HepG2 (cell line): ENCODE data around the gene CLMP. TPM values are rescaled to one million over a fixed set of nuclear protein-coding genes. Genes with fewer than 3 reads are reported as not detected.
A peak's percentile ranks its signal among the peaks of the same experiment; 100 is the strongest.

ENCODE experiments used
- AKAP8 ChIP-seq: sonication (generic); formaldehyde crosslinking; IDR thresholded peaks from 2 replicates; pipeline ENCODE4 v1.5.1; 2020; ENCODE audit warnings: mild to moderate bottlenecking, missing genetic modification reagents
- AKNA ChIP-seq: sonication (generic); formaldehyde crosslinking; IDR thresholded peaks from 2 replicates; pipeline ENCODE4 v1.4.0; 2020; ENCODE audit warnings: missing genetic modification reagents, borderline replicate concordance
- BRCA1 ChIP-seq: sonication (generic); formaldehyde crosslinking; IDR thresholded peaks from 2 replicates; pipeline ENCODE4 v1.4.0; 2020; ENCODE audit warnings: missing genetic modification reagents
- EEA1 ChIP-seq: sonication (generic); formaldehyde crosslinking; IDR thresholded peaks from 2 replicates; pipeline ENCODE4 v1.5.1; 2020; ENCODE audit warnings: mild to moderate bottlenecking, missing genetic modification reagents, borderline replicate concordance
- ELK4 ChIP-seq: sonication (generic); formaldehyde crosslinking; IDR thresholded peaks from 2 replicates; pipeline ENCODE4 v1.9.0; 2021; ENCODE audit warnings: missing genetic modification reagents, borderline replicate concordance
- HNRNPK ChIP-seq: fragments of 200-400 bp; formaldehyde crosslinking; IDR thresholded peaks from 2 replicates; pipeline ENCODE4 v1.6.1; 2018; ENCODE audit warnings: low read length, low read depth, moderate library complexity, mild to moderate bottlenecking; ENCODE audit not compliant: poor library complexity, severe bottlenecking
- IKZF5 ChIP-seq: IDR thresholded peaks from 2 replicates; pipeline ENCODE4 v1.6.1; 2018; ENCODE audit warnings: missing genetic modification reagents, mild to moderate bottlenecking, missing compliant biosample characterization
- MATR3 ChIP-seq: sonication (generic); formaldehyde crosslinking; IDR thresholded peaks from 2 replicates; pipeline ENCODE4 v1.4.0; 2020; ENCODE audit warnings: missing genetic modification reagents
- PAWR ChIP-seq: sonication (generic); formaldehyde crosslinking; IDR thresholded peaks from 2 replicates; pipeline ENCODE4 v1.4.0; 2020; ENCODE audit warnings: missing genetic modification reagents, mild to moderate bottlenecking, borderline replicate concordance
- POLR2AphosphoS5 ChIP-seq: IDR thresholded peaks from 2 replicates; pipeline ENCODE4 v1.6.1; 2012; ENCODE audit warnings: low read depth, low read length
- SIN3A ChIP-seq: IDR thresholded peaks from 2 replicates; pipeline ENCODE4 v1.6.1; 2011; ENCODE audit warnings: low read depth, mild to moderate bottlenecking, control low read depth, low read length, borderline replicate concordance
- YEATS2 ChIP-seq: sonication (generic); formaldehyde crosslinking; IDR thresholded peaks from 2 replicates; pipeline ENCODE4 v1.4.0; 2020; ENCODE audit warnings: missing genetic modification reagents, borderline replicate concordance
- ZFP90 ChIP-seq: sonication (generic); formaldehyde crosslinking; IDR thresholded peaks from 2 replicates; pipeline ENCODE4 v1.8.0; 2022; ENCODE audit warnings: missing genetic modification reagents, mild to moderate bottlenecking, inconsistent platforms, borderline replicate concordance
- ZMYM4 ChIP-seq: sonication (generic); formaldehyde crosslinking; IDR thresholded peaks from 2 replicates; pipeline ENCODE4 v1.8.1; 2023; ENCODE audit warnings: mild to moderate bottlenecking, missing genetic modification reagents
- ZNF253 ChIP-seq: sonication (generic); formaldehyde crosslinking; IDR thresholded peaks from 2 replicates; pipeline ENCODE4 v1.8.0; 2022; ENCODE audit warnings: mild to moderate bottlenecking, missing genetic modification reagents, borderline replicate concordance
- ZNF44 ChIP-seq: sonication (generic); formaldehyde crosslinking; IDR thresholded peaks from 2 replicates; pipeline ENCODE4 v1.5.1; 2020; ENCODE audit warnings: mild to moderate bottlenecking, missing genetic modification reagents
- ZNF446 ChIP-seq: sonication (generic); formaldehyde crosslinking; IDR thresholded peaks from 2 replicates; pipeline ENCODE4 v1.5.0; 2020; ENCODE audit warnings: mild to moderate bottlenecking, missing genetic modification reagents
- ZNF496 ChIP-seq: sonication (generic); formaldehyde crosslinking; IDR thresholded peaks from 2 replicates; pipeline ENCODE4 v1.8.1; 2023; ENCODE audit warnings: mild to moderate bottlenecking, moderate library complexity, missing genetic modification reagents; ENCODE audit not compliant: insufficient replicate concordance
- ZNF558 ChIP-seq: sonication (generic); formaldehyde crosslinking; IDR thresholded peaks from 2 replicates; pipeline ENCODE4 v1.9.0; 2022; ENCODE audit warnings: mild to moderate bottlenecking, missing genetic modification reagents, borderline replicate concordance
- ZNF749 ChIP-seq: sonication (generic); formaldehyde crosslinking; IDR thresholded peaks from 2 replicates; pipeline ENCODE4 v1.8.0; 2022; ENCODE audit warnings: mild to moderate bottlenecking, missing genetic modification reagents, moderate library complexity, borderline replicate concordance
- ZNF768 ChIP-seq: sonication (generic); formaldehyde crosslinking; IDR thresholded peaks from 2 replicates; pipeline ENCODE4 v1.4.0; 2020; ENCODE audit warnings: missing genetic modification reagents
- polyA plus RNA-seq, 8 experiments: library from polyadenylated mRNA; depleted of rRNA in 3 of 8; stranded (reverse) in 7 of 8; unstranded in 1 of 8; fragments of >200 nt; fragmentation: Illumina TruSeq in 4 of 8; extraction: Trizol in 4 of 8; gene quantifications; 2 replicates each; pipeline versions ENCODE4 v1.2.1 to v1.2.3, GENCODE V29; 2011 to 2016; ENCODE audit warnings: low read depth in 4 of 8, missing spikeins in 1 of 8, mixed read lengths in 1 of 8; ENCODE audit not compliant: insufficient read depth in 1 of 8
- total RNA-seq, 5 experiments: library from RNA; depleted of rRNA; stranded (reverse); fragments of >200 nt; fragmentation: Illumina TruSeq; extraction: Trizol; gene quantifications; 2 replicates each; pipeline ENCODE4 v1.2.3, GENCODE V29; 2016; ENCODE audit warnings: low read depth in 1 of 5

Gene CLMP
- total and polyA plus RNA-seq, 2 of the 13 experiments (the other 11 are each of a cell fraction or from before 2014, with no cell fraction given), result not detected

GRCh38 chr11:123061403-123062157, 133.5 kb downstream of the CLMP start, which contains the start of gene HSPA8 (continued):
- TF ChIP-seq ZNF558, result peak; percentile 55; the same call in 1 of the 2 replicates
- TF ChIP-seq PAWR, result no peak
- peak; percentile 27; the same call in 1 of the 2 replicates for TF ChIP-seq ZNF446 (CRISPR knock-in tag)
- no peak for TF ChIP-seq IKZF5 (CRISPR knock-in tag)
- TF ChIP-seq YEATS2 (CRISPR knock-in tag), result peak; percentile 83
- peak; percentile 64; the same call in 1 of the 2 replicates for TF ChIP-seq SIN3A
- no peak for TF ChIP-seq HNRNPK
- no peak for TF ChIP-seq EEA1
- TF ChIP-seq ZFP90 (CRISPR knock-in tag), result peak; percentile 76; the same call in 1 of the 2 replicates
- TF ChIP-seq ZMYM4, result no peak
- peak; percentile 58; the same call in 1 of the 2 replicates for TF ChIP-seq BRCA1 (CRISPR knock-in tag)
- TF ChIP-seq ZNF44 (CRISPR knock-in tag), result no peak
- TF ChIP-seq ZNF768, result 0 out of 2 replicates have a peak, but pooled peaks have one; percentile 13
- TF ChIP-seq AKAP8 (CRISPR knock-in tag), result peak; percentile 22; the same call in 1 of the 2 replicates
- no peak for TF ChIP-seq MATR3 (CRISPR knock-in tag)
- TF ChIP-seq AKNA (CRISPR knock-in tag), result peak; percentile 75; the same call in 1 of the 2 replicates
- peak; percentile 47; the same call in 1 of the 2 replicates for TF ChIP-seq ZNF749 (CRISPR knock-in tag)
- peak; percentile 98 for TF ChIP-seq POLR2AphosphoS5
- TF ChIP-seq ELK4 (CRISPR knock-in tag), result no peak
- TF ChIP-seq ZNF496, result no peak
- TF ChIP-seq ZNF253, result peak; percentile 66; the same call in 1 of the 2 replicates
